DMS114 treated with DMSO at 0.1 percent for 48 hours (cell line): Measurements from ENCODE around the gene BNC2.

Experiments
- DNase-seq: peaks from one replicate; lab custom pipeline; 2025; ENCODE audit not compliant: unreplicated experiment; lab: John Stamatoyannopoulos, UW

BNC2 gene

GRCh38 chr9:16718952-16719351 is 151.5 kb downstream of the BNC2 start:
- no peak for DNase-seq

GRCh38 chr9:16718296-16718695 is 152.2 kb downstream of the BNC2 start:
- no peak for DNase-seq

DNA sequence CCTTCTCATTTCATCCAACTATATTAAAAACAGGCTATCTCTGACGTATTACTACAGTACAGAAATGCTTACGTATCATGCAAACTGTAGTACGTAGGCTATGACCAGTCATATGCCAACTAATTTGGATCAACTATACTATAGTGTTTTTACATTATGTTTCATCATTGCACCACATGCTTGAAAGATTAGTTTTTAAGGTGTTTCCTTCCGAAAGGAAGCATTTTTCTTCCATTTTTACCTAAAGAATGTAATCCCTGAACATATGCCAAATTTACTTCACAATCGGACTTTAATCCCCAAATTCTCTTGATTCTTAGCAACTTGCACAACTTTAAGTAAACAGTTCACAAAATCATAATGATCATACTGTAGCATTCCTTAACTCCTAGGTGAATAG is 153.9 kb downstream of the BNC2 start:
- no peak for DNase-seq

- no peak for DNase-seq
Observed at GRCh38 chr9:16715404-16715803, 155.1 kb downstream of the BNC2 start.

- no peak for DNase-seq
Observed at GRCh38 chr9:16712787-16713186, 157.7 kb downstream of the BNC2 start.

GRCh38 chr9:16710888-16711287 is 159.6 kb downstream of the BNC2 start:
- peak; percentile 30 for DNase-seq

DNA sequence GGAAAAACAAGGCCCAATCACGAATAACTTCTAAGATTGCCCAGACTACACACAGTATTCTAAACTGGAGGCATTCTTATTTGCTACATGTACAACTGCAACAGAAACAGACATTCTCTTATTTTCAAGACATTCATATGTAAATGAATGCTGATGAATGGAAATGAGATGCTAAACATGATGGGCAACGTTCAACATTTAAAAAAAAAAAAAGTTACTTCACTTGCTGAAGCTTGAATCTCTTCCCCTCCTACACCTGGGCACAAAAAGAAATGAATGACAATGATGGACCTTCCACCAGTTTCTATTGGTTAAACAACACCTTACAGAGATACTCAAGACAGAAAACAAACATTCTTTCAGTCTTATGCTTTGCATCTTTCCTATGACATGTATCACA is 160.5 kb downstream of the BNC2 start:
- no peak for DNase-seq

GRCh38 chr9:16708656-16709435 is 161.6 kb downstream of the BNC2 start:
- DNase-seq: no peak

- DNase-seq: peak; percentile 90
Observed at GRCh38 chr9:16705111-16705604, 165.3 kb downstream of the BNC2 start.

GRCh38 chr9:16704116-16705110 is 166.1 kb downstream of the BNC2 start:
- DNase-seq: peak; percentile 90

- no peak for DNase-seq
Observed at GRCh38 chr9:16701347-16701746, 169.1 kb downstream of the BNC2 start.

GRCh38 chr9:16693616-16694015 is 176.9 kb downstream of the BNC2 start:
- DNase-seq: no peak

- DNase-seq: no peak
Observed at GRCh38 chr9:16690628-16691027, 179.8 kb downstream of the BNC2 start.

DNA sequence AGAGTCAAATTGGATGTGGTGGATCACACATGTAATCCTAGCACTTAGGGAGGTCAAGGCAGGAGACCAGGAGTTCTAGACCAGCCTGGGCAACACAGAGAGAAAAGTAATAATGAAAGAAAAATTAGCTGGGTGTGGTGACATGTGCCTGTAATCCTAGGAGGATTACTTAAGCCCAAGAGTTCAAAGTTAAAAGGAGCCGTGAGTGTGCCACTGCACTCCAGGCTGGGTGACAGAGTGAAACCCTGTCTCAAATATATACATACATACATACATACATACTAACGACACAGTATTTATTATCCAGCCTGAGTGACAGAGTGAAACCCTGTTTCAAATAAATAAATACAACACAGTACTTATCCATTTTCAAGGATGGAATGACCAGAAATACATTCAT is 180.3 kb downstream of the BNC2 start:
- no peak for DNase-seq

GRCh38 chr9:16689351-16689938 is 181.0 kb downstream of the BNC2 start:
- no peak for DNase-seq

GRCh38 chr9:16688814-16689213 is 181.7 kb downstream of the BNC2 start:
- DNase-seq: no peak

- no peak for DNase-seq
Observed at GRCh38 chr9:16687678-16688369, 182.6 kb downstream of the BNC2 start.

DNA sequence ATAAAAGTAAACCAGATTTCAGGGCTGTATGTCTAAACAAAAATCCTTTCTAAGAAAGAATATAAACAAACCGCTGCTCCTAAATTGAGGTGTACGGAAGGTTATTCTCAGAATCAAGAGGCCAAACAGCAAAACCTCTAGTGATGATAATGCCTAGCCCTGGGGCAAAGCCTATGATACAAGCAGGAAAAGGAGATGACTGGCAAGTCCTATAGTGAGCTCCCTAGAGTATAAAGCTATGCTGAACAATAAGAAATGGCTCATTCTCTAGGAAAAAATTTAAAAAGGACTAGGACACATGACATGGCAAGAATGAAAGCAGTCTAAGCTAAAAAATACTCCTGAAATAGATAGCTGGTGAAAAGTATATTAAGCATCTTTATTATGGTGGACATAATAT is 187.1 kb downstream of the BNC2 start:
- DNase-seq: no peak

- no peak for DNase-seq
Observed at GRCh38 chr9:16682273-16682672, 188.2 kb downstream of the BNC2 start.

- no peak for DNase-seq
Observed at GRCh38 chr9:16681652-16681987, 188.8 kb downstream of the BNC2 start.
